Activated T-cell treated with anti-CD3 and anti-CD28 coated beads for 4 hours (primary cell): ENCODE data around the gene SLC35G4.
"Not testable (repeated sequence)": the region's sequence is repeated elsewhere in the genome, so short reads cannot be mapped to it uniquely, and the experiment has no call there.

Source experiments
- DNase-seq: peaks from one replicate; pipeline ENCODE4 v3.0.0-alpha.2; 2020

SLC35G4 gene

DNA sequence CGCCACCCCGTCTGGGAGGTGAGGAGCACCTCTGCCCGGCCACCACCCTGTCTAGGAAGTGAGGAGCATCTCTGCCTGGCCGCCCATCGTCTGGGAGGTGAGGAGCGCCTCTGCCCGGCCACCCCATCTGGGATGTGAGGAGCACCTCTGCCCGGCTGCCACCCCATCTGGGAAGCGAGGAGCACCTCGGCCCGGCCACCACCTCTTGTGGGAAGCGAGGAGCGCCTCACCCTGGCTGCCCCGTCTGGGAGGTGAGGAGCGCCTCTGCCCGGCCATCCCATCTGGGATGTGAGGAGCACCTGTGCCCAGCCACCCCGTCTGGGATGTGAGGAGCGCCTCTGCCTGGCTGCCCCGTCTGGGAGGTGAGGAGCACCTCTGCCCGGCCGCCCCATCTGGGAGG, 4.6 kb downstream of the SLC35G4 start:
- DNase-seq: not testable (repeated sequence)

DNA sequence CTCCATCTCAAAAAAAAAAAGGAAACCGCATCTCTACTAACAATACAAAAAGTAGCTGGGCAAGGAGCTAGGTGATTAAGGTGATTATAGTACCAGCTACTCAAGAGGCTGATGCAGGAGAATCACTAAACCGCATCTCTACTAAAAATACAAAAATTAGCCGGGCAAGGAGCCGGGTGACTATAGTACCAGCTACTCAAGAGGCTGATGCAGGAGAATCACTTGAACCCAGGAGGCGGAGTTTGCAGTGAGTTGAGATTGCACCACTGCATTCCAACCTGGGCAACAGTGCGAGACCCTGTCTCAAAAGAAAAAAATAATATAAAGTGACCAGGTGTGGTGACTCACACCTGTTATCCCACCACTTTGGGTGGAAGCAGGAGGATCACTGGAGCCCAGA, 5.6 kb downstream of the SLC35G4 start:
- not testable (repeated sequence) for DNase-seq

DNA sequence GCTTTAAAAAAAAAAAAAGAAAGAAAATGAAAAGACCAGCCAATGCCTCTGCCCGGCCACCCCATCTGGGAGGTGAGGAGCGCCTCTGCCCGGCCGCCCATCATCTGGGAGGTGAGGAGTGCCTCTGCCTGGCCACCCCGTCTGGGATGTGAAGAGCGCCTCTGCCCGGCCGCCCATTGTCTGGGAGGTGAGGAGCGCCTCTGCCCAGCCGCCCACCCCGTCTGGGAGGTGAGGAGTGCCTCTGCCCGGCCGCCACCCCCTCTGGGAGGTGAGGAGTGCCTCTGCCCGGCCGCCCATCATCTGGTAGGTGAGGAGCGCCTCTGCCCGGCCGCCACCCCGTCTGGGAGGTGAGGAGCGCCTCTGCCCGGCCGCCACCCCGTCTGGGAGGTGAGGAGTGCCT, 37.9 kb downstream of the SLC35G4 start:
- not testable (repeated sequence) for DNase-seq

DNA sequence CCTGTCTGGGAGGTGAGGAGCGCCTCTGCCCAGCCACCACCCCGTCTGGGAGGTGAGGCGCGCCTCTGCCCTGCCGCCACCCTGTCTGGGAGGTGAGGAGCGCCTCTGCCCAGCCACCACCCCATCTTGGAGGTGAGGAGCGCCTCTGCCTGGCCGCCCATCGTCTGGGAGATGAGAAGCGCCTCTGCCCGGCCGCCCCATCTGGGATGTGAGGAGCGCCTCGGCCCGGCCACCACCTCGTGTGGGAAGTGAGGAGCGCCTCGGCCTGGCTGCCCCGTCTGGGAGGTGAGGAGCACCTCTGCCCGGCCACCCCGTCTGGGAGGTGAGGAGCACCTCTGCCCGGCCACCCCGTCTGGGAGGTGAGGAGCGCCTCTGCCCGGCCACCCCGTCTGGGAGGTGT, 38.4 kb downstream of the SLC35G4 start:
- DNase-seq: not testable (repeated sequence)

DNA sequence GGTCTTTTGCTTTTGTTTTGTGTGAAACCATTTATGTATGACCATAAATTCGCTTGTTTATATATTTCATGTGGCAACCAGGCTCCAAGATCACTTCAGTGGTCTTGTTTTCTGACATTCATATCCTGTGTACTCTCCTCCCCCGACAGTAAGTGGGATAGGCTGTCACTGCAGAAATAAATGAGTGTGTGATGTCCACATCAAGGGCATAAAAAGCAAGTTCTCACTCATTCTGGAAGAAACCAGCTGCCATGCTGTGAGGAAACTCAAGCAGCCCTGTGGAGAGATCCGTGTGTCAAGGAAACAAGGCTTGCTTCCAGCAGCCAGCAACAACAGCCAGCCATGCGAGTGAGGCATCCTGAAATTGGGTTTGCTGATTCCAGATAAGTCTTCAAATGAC, 40.4 kb downstream of the SLC35G4 start:
- DNase-seq: no peak

DNA sequence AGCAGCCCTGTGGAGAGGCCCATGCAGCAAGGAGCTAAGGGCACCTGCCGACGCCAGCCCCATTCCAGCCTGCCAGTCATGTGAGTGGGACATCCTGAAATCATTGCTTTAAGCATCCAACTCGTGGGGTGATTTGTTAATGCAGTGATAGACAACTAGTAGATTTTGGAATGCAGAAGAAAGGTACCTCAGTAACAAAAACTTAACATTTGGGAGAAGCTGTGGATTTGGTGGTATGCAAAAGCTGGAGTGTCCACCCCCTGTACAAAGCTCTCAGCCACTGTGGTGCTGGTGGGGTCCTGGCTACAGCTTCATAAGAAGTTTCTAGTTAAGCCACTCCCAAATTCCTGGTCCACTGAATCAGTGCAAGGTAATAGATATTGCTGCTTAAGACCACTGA, 42.5 kb downstream of the SLC35G4 start:
- DNase-seq: no peak

DNA sequence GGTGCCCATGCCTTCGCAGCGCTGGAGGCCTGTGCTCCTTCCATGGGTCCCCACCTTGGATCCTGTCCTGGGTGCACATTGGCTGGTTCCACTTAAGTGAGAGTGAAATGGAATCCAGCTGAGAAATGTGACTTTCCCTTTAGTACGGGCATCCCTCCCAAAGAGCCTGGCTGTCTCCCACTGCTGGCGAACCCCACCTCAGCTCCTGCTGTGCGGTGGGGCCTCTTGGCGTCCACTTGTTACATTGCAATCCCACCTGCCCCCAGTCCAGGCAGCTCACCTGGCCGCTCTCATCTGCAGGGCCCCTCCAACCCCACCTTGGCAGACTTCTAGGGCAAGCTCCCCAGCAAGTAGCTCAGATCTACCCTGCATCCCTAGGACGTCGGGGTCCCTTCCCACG, 44.1 kb downstream of the SLC35G4 start:
- DNase-seq: no peak

DNA sequence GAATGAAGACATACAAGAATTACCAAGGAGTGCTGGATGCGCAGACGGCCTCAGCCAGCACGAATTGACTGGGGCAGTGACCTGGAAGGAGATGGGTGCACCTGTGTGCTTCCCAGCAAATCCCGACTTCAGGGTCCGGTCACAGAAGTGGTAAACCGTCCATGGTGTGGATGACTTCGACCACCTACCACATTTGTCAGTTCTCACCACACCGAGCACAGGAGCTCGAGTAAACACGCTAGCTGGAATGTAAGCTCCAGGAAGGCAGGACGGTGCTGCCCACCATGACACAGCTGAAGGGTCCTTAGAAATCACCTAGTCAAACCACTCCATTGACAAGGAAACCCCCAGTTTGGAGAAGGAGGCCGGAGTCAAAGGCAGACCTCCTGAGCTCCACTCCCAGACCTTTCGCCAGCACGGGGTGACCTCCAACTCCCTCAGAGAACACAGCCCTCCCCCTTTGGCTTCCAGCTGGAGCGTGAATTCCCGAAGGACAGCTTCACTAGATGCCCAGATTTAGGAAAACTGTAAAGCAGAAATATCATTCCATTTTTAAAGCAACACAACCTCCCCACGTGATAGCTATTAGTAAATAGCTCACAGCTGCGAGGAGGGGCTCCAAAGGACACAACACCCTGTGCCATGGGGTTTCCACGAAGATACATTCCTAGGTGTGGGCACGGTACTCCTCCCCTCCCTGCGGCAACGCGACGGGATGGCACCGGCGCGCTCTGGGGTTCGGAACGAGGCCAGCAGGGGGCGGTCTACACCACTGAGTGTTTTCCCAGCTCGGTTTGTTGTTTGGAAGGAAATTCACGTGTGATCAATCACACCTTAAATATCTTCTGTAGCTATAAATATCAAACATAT, 45.6 kb downstream of the SLC35G4 start:
- DNase-seq: peak; percentile 9

DNA sequence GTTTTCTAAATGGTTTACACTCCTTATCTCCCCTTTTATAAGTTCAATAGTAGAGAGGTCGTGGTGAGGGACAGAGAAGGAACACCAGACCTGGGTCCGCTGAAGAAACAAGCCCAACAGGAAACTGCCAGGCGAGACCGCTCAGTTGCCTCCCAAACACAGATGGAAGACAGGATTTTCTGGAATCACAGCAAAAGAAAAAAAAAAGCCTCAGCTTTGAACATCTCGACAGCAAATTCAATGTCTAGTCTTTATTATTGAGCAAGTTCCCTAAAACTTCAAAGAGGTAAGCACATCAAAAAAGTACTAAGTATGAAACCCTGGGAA, 46.2 kb downstream of the SLC35G4 start:
- DNase-seq: no peak

DNA sequence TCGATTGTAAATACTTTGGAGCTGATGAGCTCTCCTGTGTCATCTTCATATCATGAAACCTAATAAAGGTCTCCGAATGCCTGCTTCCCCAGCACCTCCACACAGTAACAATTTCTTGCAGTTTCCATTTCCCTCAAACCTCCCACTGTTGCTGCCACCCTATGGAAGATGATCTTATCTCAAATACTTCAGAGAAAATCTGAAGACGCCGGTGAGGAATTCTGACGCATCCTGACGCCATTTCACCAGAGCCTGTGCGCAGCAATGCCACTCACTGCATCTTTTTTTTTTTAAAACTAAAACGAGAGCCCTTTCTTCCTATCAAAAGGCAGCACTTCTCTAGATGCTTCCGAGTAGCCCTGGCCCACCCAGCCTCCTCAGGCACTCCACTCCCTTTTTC, 47.8 kb downstream of the SLC35G4 start:
- DNase-seq: no peak

DNA sequence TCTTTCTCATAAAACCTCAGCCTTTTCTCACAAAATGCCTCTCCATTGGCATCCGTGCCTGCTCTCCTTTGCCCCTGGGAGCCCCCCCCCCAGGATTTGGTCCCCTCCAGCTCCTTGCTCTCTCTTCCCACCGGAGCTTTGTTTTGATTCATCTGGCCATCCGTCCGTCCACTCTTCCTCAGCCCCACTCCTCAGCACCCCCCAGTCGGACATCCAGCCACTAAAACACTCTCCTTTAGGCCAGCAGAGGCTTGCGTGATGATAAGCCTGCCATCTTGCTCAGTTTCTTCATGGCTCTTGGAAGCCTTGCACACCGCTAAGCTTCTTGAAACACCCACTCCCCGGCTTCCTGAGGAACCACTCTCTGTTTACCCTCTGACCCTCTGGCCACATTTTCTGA, 48.2 kb downstream of the SLC35G4 start:
- DNase-seq: no peak

DNA sequence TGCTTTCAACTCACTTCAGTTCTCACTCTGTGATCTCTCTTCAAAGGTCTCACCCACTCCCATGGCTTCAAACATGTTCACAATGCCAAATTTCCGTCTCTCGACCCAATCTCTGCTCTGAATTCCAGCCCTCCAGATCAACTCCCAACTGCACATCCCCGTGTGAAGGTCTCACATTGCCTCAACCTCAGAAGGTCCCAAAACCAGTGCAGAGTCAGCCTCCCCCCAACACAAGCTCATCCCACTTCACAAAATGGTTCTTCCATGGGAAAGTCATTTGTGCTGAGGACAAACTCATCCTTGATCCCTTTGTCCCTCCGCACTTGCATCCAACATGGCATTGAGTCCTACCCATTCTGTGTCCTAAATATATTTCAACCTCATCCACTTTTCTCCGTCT, 48.6 kb downstream of the SLC35G4 start:
- no peak for DNase-seq

DNA sequence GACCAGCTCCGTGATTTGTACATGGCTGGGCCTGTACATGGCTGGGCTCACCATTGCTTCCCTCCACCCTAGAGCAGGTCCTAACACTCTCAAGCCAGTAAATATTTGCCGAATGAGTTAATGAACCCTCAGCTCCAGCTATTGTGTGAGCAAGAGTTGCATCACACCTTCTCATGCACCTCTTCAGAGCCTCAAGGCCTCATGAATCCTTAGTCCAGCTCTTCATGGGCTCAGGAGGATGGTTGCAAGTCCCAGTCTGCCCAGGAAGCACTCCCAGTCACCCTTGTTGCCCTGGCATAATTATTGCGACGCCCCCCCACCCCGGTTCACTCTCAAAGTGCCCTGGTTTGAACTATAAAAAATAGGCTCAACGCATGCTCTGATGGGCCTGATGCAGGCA, 49.6 kb downstream of the SLC35G4 start:
- no peak for DNase-seq
